GM19328 (cell line): ENCODE results near the gene NISCH.

Experiments used
- ATAC-seq: cut with Tn5 transposase; IDR thresholded peaks from one replicate; pipeline ENCODE4 v1.9.1; 2021; ENCODE audit warnings: mild to moderate bottlenecking, moderate library complexity; ENCODE audit not compliant: unreplicated experiment

NISCH gene

GRCh38 chr3:52470920-52471319 is 15.5 kb downstream of the NISCH start:
- ATAC-seq, result no peak

- no peak for ATAC-seq
These were observed 16.2 kb downstream of the NISCH start for GRCh38 chr3:52471371-52472238.

GRCh38 chr3:52472239-52473000 is 17.0 kb downstream of the NISCH start:
- no peak for ATAC-seq

- ATAC-seq, result no peak
These were observed 17.6 kb downstream of the NISCH start for GRCh38 chr3:52473026-52473425.

GRCh38 chr3:52477076-52477795 is 21.8 kb downstream of the NISCH start:
- ATAC-seq, result no peak

- ATAC-seq, result no peak
These were observed 22.3 kb downstream of the NISCH start for GRCh38 chr3:52477796-52478095.

- ATAC-seq, result no peak
These were observed 23.9 kb downstream of the NISCH start for GRCh38 chr3:52479037-52479876.

GRCh38 chr3:52479877-52480575 is 24.6 kb downstream of the NISCH start:
- no peak for ATAC-seq

GRCh38 chr3:52480768-52481715 is 25.6 kb downstream of the NISCH start:
- ATAC-seq, result no peak

GRCh38 chr3:52481819-52482521 is 26.6 kb downstream of the NISCH start:
- ATAC-seq, result no peak

- no peak for ATAC-seq
These were observed 27.7 kb downstream of the NISCH start for GRCh38 chr3:52483081-52483480.

- no peak for ATAC-seq
These were observed 28.4 kb downstream of the NISCH start for GRCh38 chr3:52483577-52484381.

- no peak for ATAC-seq
These were observed 29.5 kb downstream of the NISCH start for GRCh38 chr3:52484680-52485461.

- ATAC-seq, result no peak
These were observed 31.8 kb downstream of the NISCH start for GRCh38 chr3:52487050-52487787.

GRCh38 chr3:52487788-52488691 is 32.6 kb downstream of the NISCH start:
- no peak for ATAC-seq
